Fibroblast of mammary gland (primary cell): Measurements from ENCODE around the gene ELOVL4.

Source experiments
- DNase-seq: peaks from one replicate; pipeline ENCODE4 v3.0.0-alpha.2; 2010; ENCODE audit warnings: low read depth
- H3K4me3 ChIP-seq: 2 replicates; pipeline ENCODE4 v1.5.1; 2011; ENCODE audit warnings: low read depth, mild to moderate bottlenecking, low read length, moderate library complexity; ENCODE audit not compliant: control insufficient read depth
- CTCF ChIP-seq: conservative IDR thresholded peaks from 2 replicates; pipeline ENCODE4 v1.5.1; 2011; ENCODE audit warnings: low read depth, low read length, inconsistent platforms; ENCODE audit not compliant: control insufficient read depth, insufficient read depth

ELOVL4 gene

DNA sequence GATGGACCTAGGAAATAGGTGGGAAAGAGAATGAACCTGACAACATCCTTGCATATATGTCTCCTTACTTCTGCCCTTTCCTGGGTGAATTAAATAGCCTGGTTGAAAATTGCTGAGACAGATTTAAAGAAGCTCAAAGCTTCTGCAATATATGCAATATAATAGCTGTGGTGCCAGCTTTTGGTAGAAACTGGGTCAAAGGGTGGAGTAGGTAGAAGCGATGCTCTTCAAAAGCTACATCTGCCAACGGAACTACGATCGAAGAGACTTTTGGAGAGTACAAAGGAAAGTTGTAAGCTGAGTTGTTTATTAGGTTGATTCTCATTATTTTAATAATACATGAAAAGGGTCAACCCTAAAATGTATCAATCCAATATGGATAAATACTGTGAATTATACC is 34.3 kb upstream of the ELOVL4 start:
- H3K4me3 ChIP-seq = no peak overlapping the region
- DNase-seq = no peak
- TF ChIP-seq CTCF = no peak

DNA sequence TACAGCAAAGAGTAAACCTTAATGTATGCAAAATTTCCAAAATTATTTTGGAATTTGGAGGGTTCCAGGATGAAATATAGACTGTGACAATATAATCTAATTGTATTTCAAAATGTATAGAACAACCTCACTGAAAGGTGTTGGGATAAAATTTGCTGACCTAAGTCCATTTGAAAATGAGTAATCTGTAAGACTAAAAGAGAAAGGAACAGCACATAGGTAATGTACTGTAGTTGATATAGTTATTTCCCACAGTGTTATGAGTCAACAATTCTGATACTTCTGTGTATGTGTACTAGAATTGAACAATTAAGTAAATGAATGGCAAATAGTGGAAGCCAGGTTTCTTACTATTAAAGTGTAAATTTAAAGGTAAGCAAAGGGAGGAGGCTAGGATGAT is 23.8 kb upstream of the ELOVL4 start:
- DNase-seq = no peak
- TF ChIP-seq CTCF = no peak
- no peak overlapping the region for H3K4me3 ChIP-seq

GRCh38 chr6:79969784-79970183 is 22.4 kb upstream of the ELOVL4 start:
- no peak overlapping the region for H3K4me3 ChIP-seq
- no peak for DNase-seq
- no peak for TF ChIP-seq CTCF

- no peak for DNase-seq
- H3K4me3 ChIP-seq = no peak overlapping the region
- TF ChIP-seq CTCF = no peak
These were observed 19.8 kb upstream of the ELOVL4 start for GRCh38 chr6:79967178-79967577.

DNA sequence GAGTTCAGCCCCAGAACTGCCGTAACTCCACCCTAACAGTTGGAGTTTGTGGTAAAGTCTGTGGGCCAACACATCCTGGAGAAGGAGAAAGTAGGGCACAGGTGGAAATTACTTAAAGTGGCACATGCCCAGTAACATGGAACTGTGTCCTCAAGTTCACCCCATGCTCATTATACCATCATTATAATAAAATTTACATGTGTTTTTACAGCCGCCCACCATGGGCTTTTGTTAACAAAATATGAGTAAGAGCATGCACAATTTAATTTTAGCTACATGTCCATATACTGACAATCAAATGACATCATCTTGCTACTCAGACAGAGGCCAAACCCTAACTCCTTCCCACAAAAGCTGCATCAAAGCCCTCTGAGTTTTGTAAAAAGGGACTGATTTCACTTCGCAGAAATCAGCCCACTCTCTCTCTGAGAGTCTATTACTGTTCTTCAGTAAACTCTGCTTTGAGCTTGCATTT is 17.3 kb upstream of the ELOVL4 start:
- H3K4me3 ChIP-seq = no peak overlapping the region
- no peak for DNase-seq
- TF ChIP-seq CTCF = no peak

DNA sequence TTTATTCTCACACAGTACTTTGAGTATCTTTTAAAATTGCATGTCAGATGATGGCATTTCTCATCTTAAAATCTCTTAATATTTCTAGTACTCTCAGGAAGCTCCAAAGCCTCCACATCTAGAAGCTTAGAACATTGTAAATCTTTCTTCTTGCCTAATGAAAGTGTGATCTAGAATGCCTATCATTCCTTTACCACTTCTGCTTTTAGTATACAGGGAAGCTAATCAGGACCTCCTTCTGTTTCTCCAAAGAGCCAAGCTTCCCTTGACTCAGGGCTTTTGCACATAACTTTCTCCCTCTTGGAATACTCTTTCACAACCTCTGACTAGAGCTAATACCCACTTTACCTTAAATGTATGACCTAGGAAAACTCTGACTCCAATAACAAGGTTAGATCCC is 7.5 kb upstream of the ELOVL4 start:
- no peak for DNase-seq
- no peak for TF ChIP-seq CTCF

GRCh38 chr6:79949233-79949632 is 1.9 kb upstream of the ELOVL4 start:
- no peak overlapping the region for H3K4me3 ChIP-seq

More for the DNA sequence above, 7.5 kb upstream of the ELOVL4 start:
- no peak overlapping the region for H3K4me3 ChIP-seq

More at GRCh38 chr6:79949233-79949632, 1.9 kb upstream of the ELOVL4 start:
- peak; percentile 79 for DNase-seq
- peak; percentile 70 for TF ChIP-seq CTCF
